ENCODE measurements around the gene DNM3.

DNM3 gene

GRCh38 chr1:172143384-172144055 lies 302.2 kb downstream of the DNM3 start:
- DNase-seq (ENCODE audit: low read depth, low spot score) = no peak
- no peak overlapping the region for H3K4me3 ChIP-seq (ENCODE audit: low read length)

- DNase-seq (ENCODE audit: low read depth, low spot score) = no peak
- no peak overlapping the region for H3K4me3 ChIP-seq (ENCODE audit: low read length)
These were observed 303.3 kb downstream of the DNM3 start for GRCh38 chr1:172144445-172145061.

GRCh38 chr1:172145231-172145651 lies 303.9 kb downstream of the DNM3 start:
- no peak overlapping the region for H3K4me3 ChIP-seq (ENCODE audit: low read length)
- no peak for DNase-seq (ENCODE audit: low read depth, low spot score)

DNA sequence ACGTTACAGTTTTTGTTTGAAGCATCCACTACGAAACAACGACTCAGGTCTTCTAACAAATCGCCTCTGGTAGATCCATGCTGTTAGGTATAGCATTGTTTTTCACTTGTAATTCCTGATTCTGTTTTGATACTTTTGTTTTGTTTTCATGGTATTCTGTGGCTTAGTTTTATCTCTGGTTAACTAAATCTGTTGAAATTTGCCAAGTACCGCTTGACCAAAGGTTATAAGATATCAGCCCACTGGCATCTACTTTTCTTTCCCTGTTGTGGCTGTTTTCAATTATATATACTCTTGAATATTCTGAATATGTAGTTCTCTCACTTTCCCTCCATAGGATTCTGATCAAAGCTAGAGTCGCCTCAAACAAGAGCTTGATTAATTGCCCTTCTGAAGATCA lies 304.4 kb downstream of the DNM3 start:
- H3K4me3 ChIP-seq (ENCODE audit: low read length) = no peak overlapping the region
- DNase-seq (ENCODE audit: low read depth, low spot score) = no peak

- DNase-seq (ENCODE audit: low read depth, low spot score) = no peak
- H3K4me3 ChIP-seq (ENCODE audit: low read length) = no peak overlapping the region
These were observed 305.0 kb downstream of the DNM3 start for GRCh38 chr1:172146141-172146850.

GRCh38 chr1:172147541-172147940 lies 306.2 kb downstream of the DNM3 start:
- H3K4me3 ChIP-seq (ENCODE audit: low read length) = no peak overlapping the region
- no peak for DNase-seq (ENCODE audit: low read depth, low spot score)

DNA sequence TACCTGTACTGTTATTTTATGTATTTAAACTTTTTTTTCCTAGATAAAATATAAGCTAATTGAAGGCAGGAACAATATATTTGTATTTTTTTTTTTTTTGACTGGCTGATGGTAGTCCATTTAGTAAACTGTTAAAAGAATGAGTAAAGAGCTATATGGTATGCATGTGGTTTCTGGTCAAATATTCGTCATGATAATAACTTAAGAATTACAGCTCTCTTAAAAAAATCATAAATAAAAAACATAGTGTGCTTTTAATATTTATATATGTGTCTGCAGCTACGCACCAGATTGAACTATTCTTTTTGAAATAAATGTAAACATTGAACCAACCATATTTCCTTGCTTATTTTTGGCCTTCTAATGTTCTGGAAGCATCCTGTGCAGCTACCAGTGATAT lies 306.9 kb downstream of the DNM3 start:
- DNase-seq (ENCODE audit: low read depth, low spot score) = no peak
- H3K4me3 ChIP-seq (ENCODE audit: low read length) = no peak overlapping the region

DNA sequence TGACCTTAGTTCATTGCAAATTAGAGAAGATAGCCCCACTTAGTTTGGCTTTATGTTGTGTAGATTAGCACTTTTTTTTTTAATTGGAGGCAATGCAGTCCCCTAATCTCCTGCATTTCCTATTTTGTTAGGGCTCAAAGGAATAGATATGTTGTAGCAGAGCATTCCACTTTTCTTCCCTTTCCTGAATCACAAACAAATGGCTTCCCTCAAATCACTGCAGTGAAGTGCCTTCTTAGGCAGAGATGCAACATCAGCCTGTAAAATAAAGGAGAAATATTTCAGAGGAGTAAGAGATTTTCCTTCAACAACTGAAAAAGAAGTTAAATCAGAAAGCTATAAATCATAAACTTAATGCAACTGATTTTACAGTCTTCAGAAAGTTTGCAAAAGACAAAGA lies 307.4 kb downstream of the DNM3 start:
- DNase-seq (ENCODE audit: low read depth, low spot score) = no peak
- no peak overlapping the region for H3K4me3 ChIP-seq (ENCODE audit: low read length)

GRCh38 chr1:172149346-172149745 lies 308.0 kb downstream of the DNM3 start:
- no peak for DNase-seq (ENCODE audit: low read depth, low spot score)
- H3K4me3 ChIP-seq (ENCODE audit: low read length) = no peak overlapping the region

DNA sequence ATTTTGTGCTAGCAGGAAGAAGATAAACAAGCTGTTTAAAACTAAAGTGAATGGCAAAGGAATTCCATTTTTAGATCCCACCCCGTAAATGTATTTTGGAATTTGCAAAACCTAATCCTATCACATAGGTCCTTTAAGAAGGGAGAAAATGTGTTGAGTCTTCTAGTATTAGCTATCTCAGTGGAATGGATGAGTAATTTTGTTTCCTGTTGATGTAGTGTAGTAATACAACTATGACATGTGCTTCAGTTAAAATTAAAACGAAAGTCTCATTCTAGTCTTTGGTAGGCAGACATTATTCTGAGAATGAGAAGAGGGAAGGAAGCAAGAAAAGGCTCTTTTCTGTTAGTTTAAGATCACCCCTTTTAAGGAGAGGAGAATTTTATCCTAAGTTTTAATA lies 313.3 kb downstream of the DNM3 start:
- no peak overlapping the region for H3K4me3 ChIP-seq (ENCODE audit: low read length)
- DNase-seq (ENCODE audit: low read depth, low spot score) = no peak

DNA sequence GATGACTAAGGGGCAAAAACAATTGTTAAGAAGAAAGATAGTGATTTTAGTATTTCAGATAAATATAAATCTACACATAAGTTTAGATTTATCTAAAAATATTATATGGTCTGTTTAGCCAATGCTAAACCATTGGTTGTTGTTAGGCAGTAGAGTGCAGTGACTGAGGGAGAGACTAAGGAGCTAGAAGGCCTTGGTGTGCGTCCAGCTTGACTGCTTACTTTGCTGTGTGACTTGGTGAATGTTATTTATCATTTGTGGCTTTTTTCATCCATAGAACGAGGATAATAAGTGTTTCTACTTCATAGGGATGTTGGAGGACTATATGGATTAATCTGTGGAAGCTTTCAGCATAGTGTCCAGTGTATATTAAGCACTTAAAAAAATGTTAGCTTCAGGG lies 314.5 kb downstream of the DNM3 start:
- DNase-seq (ENCODE audit: low read depth, low spot score) = no peak
- H3K4me3 ChIP-seq (ENCODE audit: low read length) = no peak overlapping the region

- DNase-seq (ENCODE audit: low read depth, low spot score) = no peak
- H3K4me3 ChIP-seq (ENCODE audit: low read length) = no peak overlapping the region
These were observed 320.9 kb downstream of the DNM3 start for GRCh38 chr1:172162236-172162635.

GRCh38 chr1:172163498-172164215 lies 322.4 kb downstream of the DNM3 start:
- no peak for DNase-seq (ENCODE audit: low read depth, low spot score)
- H3K4me3 ChIP-seq (ENCODE audit: low read length) = no peak overlapping the region

DNA sequence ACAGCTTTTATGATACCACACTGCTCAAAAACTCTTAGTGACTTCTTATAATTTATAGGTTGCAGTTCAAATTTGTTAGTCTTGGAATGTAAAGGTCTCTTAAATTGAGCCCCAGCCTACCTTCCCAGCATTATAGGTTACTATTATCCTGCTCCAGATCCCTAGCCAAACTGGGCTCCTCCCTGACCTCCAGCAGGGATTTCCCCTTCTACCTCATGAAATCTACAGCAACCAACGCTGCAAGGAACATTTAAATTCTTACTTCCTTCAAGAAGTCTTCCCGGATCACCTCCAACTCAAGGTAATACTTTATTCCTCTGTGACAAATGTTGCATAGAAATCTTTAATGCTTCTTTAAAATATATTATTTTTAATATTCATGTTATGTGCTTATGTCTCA lies 324.1 kb downstream of the DNM3 start:
- no peak for DNase-seq (ENCODE audit: low read depth, low spot score)

DNA sequence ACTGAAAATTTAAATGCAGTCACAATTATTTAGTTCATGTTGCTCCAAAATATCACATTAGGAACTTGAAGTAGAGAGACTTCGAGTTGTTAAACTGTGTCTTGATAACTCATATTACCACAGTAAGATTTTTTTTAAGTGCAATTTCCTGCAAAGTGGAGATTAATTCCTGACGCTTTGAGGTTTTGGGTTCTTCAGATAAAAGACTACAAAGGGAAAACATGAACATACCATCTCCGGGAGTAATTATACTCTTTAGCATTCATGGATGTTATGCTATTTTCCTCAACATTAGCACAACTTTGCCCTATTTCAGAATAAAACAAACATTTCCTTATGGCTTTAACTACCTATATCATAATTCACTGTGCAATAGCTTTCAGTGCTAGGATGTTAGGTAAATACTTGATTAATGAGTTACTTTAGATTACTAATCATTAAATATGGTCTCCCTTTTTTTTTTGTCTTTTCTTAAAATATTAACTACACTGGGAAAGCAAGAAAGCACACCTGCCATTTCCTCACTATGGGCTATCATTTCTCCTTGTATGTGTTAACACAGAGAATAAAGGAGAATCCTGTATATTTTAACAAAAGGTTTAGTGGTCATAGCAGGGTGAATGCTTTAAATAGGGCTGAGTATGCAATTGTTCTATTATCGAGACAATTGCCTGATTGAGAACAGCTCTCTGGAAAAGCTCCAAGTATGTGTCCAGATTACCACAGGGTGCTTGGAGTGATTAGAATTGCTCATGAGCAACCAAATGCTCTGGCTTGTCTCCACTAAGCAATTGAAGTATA lies 326.7 kb downstream of the DNM3 start:
- DNase-seq (ENCODE audit: low read depth, low spot score) = peak; percentile 20
- no peak overlapping the region for H3K4me3 ChIP-seq (ENCODE audit: low read length)

More for the DNA sequence above, 324.1 kb downstream of the DNM3 start:
- no peak overlapping the region for H3K4me3 ChIP-seq (ENCODE audit: low read length)

GRCh38 chr1:172168597-172168872 lies 327.2 kb downstream of the DNM3 start:
- peak; percentile 8 for DNase-seq (ENCODE audit: low read depth, low spot score)
- H3K4me3 ChIP-seq (ENCODE audit: low read length) = no peak overlapping the region

DNA sequence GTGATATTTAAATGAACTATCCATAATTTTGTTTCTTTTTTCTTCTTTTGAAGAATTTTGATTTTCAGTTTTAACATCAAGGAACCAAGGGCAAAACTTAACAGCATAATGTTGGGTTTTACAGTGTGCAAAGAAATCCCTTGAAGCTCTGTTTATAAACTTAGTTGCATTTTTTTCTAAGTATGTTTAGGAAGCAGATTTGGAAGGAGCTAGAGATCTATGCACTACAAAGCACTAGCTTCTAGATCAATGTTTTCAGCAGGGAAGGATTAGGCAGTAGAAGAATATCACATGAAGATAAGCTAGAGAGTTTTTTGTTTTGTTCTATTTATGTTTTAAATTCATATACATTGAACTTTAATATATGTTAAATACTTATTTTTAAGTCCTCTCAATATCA lies 328.5 kb downstream of the DNM3 start:
- no peak for DNase-seq (ENCODE audit: low read depth, low spot score)
- H3K4me3 ChIP-seq (ENCODE audit: low read length) = no peak overlapping the region

DNA sequence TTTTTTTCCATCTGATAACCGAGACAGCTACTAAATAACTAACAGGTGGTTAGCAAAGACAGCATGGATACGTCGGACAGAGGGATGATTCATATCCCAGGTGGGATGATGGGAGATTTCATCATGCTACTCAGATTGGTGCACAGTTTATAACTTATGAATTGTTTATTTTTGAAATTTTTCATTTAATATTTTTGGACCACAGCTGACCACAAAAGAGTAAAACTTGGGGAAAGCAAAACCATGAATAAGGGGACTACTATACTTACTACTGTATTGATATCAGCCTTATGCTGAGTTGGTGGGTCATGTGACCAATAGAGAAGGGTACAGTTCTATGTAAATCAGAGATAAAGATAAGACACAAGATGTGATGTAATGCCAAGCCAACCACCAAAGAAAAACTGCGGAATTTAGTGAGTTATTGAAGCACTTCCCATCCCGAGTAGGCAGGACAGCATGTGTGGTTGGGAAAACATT lies 331.1 kb downstream of the DNM3 start:
- H3K4me3 ChIP-seq (ENCODE audit: low read length) = no peak overlapping the region
- DNase-seq (ENCODE audit: low read depth, low spot score) = no peak

- no peak for DNase-seq (ENCODE audit: low read depth, low spot score)
- H3K4me3 ChIP-seq (ENCODE audit: low read length) = no peak overlapping the region
These were observed 334.9 kb downstream of the DNM3 start for GRCh38 chr1:172176206-172176605.
